ENCODE data around the gene CNKSR1. TPM values are rescaled to one million over a fixed set of nuclear protein-coding genes. Genes with fewer than 3 reads are reported as not detected.

CNKSR1 gene
- total and polyA plus RNA-seq, 2 of the 13 experiments (the other 11 are each of a cell fraction or from before 2014, with no cell fraction given) = 3.4 to 8.9 TPM

DNA sequence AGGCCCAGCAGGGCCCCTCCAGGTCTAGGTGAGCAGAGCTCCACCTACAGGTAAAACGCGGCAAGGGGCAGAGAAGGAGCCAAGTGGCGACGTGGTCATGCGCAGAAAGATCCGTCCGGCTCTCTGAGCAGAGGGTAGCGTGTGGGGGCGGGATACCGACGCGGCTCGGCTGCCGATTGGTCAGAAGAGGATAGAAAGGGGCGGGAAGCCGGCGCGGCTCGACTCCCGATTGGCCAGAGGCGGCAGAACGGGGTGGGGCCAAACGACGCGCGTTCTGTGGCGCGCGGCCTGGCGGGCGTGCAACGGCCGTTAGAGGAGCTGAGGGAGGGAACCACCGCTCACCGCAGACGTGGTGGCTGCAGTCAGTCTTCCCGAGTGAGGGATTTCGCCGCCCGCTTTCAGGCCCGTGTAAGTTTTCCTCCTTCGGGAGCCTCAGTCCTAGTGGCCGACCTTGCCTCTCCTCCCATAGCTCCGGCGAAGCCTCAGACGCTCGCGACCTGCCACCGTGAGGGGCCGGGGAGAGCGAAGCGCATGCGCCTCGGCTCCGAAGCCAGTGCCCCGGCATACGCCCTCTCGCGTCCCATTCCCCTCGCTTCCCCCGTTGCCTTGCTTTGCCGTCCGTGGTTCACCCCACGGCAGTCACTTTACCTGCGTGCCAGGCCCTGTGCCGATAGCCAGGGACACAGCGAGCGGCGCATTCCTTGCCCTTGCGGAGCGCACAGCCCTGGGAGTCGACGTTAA is 56.8 kb downstream of the CNKSR1 start, which contains the start of gene CEP85 (continued):
- TF ChIP-seq, protein P1, sequence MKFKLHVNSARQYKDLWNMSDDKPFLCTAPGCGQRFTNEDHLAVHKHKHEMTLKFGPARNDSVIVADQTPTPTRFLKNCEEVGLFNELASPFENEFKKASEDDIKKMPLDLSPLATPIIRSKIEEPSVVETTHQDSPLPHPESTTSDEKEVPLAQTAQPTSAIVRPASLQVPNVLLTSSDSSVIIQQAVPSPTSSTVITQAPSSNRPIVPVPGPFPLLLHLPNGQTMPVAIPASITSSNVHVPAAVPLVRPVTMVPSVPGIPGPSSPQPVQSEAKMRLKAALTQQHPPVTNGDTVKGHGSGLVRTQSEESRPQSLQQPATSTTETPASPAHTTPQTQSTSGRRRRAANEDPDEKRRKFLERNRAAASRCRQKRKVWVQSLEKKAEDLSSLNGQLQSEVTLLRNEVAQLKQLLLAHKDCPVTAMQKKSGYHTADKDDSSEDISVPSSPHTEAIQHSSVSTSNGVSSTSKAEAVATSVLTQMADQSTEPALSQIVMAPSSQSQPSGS (CRISPR knock-in tag; IDR thresholded peaks at IDR 0.05) = peak; percentile 22; the same call in 1 of the 2 replicates
- TF ChIP-seq ATRX (CRISPR knock-in tag; IDR thresholded peaks at IDR 0.05; ENCODE audit: borderline replicate concordance) (no peak), ZNF251 (CRISPR knock-in tag; IDR thresholded peaks at IDR 0.05) (no peak), SCMH1 (CRISPR knock-in tag; IDR thresholded peaks at IDR 0.05; ENCODE audit: borderline replicate concordance) (no peak), PHF8 (CRISPR knock-in tag; IDR thresholded peaks at IDR 0.05) (peak; percentile 93), ZNF142 (CRISPR knock-in tag; IDR thresholded peaks at IDR 0.05) (0 out of 2 replicates have a peak, but pooled peaks have one; percentile 48), GATA4 (IDR thresholded peaks at IDR 0.05; ENCODE audit: borderline replicate concordance, low read depth) (peak; percentile 18; the same call in 1 of the 2 replicates), ZHX1 (CRISPR knock-in tag; IDR thresholded peaks at IDR 0.05; ENCODE audit: low read depth) (no peak), FOXK2 (IDR thresholded peaks at IDR 0.05) (no peak), HMGA1 (CRISPR knock-in tag; conservative IDR thresholded peaks at IDR 0.05) (no peak), KLF9 (CRISPR knock-in tag; IDR thresholded peaks at IDR 0.05; ENCODE audit: low read depth) (no peak), DR1 (CRISPR knock-in tag; IDR thresholded peaks at IDR 0.05) (peak; percentile 48; the same call in 1 of the 2 replicates), MXD1 (CRISPR knock-in tag; IDR thresholded peaks at IDR 0.05) (peak; percentile 63), NFYB (CRISPR knock-in tag; IDR thresholded peaks at IDR 0.05) (peak; percentile 94), ZNF235 (CRISPR knock-in tag; IDR thresholded peaks at IDR 0.05; ENCODE audit: borderline replicate concordance) (peak; percentile 70; the same call in 1 of the 2 replicates)
- TF ChIP-seq, protein P2, sequence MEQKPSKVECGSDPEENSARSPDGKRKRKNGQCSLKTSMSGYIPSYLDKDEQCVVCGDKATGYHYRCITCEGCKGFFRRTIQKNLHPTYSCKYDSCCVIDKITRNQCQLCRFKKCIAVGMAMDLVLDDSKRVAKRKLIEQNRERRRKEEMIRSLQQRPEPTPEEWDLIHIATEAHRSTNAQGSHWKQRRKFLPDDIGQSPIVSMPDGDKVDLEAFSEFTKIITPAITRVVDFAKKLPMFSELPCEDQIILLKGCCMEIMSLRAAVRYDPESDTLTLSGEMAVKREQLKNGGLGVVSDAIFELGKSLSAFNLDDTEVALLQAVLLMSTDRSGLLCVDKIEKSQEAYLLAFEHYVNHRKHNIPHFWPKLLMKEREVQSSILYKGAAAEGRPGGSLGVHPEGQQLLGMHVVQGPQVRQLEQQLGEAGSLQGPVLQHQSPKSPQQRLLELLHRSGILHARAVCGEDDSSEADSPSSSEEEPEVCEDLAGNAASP (CRISPR knock-in tag; IDR thresholded peaks at IDR 0.05; ENCODE audit: borderline replicate concordance) = peak; percentile 33; the same call in 1 of the 2 replicates

Data from HepG2 (cell line).